Activated T-cell treated with anti-CD3 and anti-CD28 coated beads, Interleukin-2, amount 50 U/mL, for 4 hours (primary cell): ENCODE data around the gene C1orf167. TPM values are rescaled to one million over a fixed set of nuclear protein-coding genes. Genes with fewer than 3 reads are reported as not detected.
A peak's percentile ranks its signal among the peaks of the same experiment; 100 is the strongest.

ENCODE experiments used
- ATAC-seq, 2 donors: fragments of 200-7000 bp; cut with Tn5 transposase; one replicate each; pipeline ENCODE4 v1.10.0; 2021
- DNase-seq: peaks from one replicate; pipeline ENCODE4 v3.0.0-alpha.2; 2020
- H3K27me3 Mint-ChIP-seq: one replicate; pipeline ENCODE4 v1.8.0; 2021; ENCODE audit warnings: low read depth, mixed read lengths
- H3K36me3 Mint-ChIP-seq: one replicate; pipeline ENCODE4 v1.8.0; 2022; ENCODE audit warnings: mixed read lengths; ENCODE audit not compliant: insufficient read depth
- H3K4me1 Mint-ChIP-seq: one replicate; pipeline ENCODE4 v1.8.0; 2021; ENCODE audit warnings: low read depth, mixed read lengths
- H3K4me3 Mint-ChIP-seq: one replicate; pipeline ENCODE4 v1.8.0; 2021; ENCODE audit warnings: mild to moderate bottlenecking, moderate library complexity, mixed read lengths
- H3K9me3 Mint-ChIP-seq: one replicate; pipeline ENCODE4 v1.8.0; 2021; ENCODE audit warnings: mixed read lengths
- total RNA-seq, 3 donors: library from RNA; stranded (reverse); gene quantifications; one replicate each; pipeline ENCODE4 v1.2.1, GENCODE V29; 2021

The C1orf167 gene
- total RNA-seq, 3 donors from 2014 or later = not detected

GRCh38 chr1:11828511-11828910, 66.5 kb downstream of the C1orf167 start:
- no peak overlapping the region for H3K4me3 Mint-ChIP-seq
- H3K9me3 Mint-ChIP-seq = no peaks in the 10 kb centered on the region
- H3K36me3 Mint-ChIP-seq = peaks cover 30% of the 10 kb centered on the region
- H3K4me1 Mint-ChIP-seq = no peaks in the 10 kb centered on the region
- H3K27me3 Mint-ChIP-seq = no peaks in the 10 kb centered on the region
- no peak for DNase-seq
- ATAC-seq = no peak

- no peaks in the 10 kb centered on the region for H3K27me3 Mint-ChIP-seq
- no peak for ATAC-seq
- peaks cover 38% of the 10 kb centered on the region for H3K36me3 Mint-ChIP-seq
- no peaks in the 10 kb centered on the region for H3K4me1 Mint-ChIP-seq
- no peak overlapping the region for H3K4me3 Mint-ChIP-seq
- H3K9me3 Mint-ChIP-seq = no peaks in the 10 kb centered on the region
- DNase-seq = no peak
These were observed 70.1 kb downstream of the C1orf167 start for GRCh38 chr1:11831945-11832725.

DNA sequence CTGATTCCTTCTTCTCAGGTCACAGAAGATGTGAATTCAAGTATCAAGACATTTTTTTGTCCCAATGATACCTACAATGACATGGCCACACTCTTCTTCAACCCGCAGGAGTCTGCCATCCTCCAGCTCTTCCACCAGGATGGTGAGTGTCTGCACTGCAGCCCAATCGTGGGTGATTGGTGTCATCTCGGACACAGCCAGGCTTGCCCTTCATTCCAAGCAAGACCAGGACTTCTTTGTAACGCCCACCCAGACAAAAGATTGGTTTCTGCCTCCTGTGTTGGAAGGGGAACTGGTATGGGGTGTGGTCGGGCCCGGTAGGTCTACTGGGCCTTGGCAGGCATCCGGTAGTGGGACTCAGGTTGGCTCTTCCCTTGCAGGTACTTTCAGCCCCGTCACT, 71.5 kb downstream of the C1orf167 start:
- no peak overlapping the region for H3K4me3 Mint-ChIP-seq
- H3K36me3 Mint-ChIP-seq = peaks cover 34% of the 10 kb centered on the region
- no peaks in the 10 kb centered on the region for H3K9me3 Mint-ChIP-seq
- no peaks in the 10 kb centered on the region for H3K27me3 Mint-ChIP-seq
- no peak for DNase-seq
- no peaks in the 10 kb centered on the region for H3K4me1 Mint-ChIP-seq
- ATAC-seq = no peak

GRCh38 chr1:11833900-11834299, 71.9 kb downstream of the C1orf167 start:
- Mint-ChIP-seq H3K4me1 (no peaks in the 10 kb centered on the region), H3K27me3 (no peaks in the 10 kb centered on the region), H3K4me3 (no peak overlapping the region), H3K9me3 (no peaks in the 10 kb centered on the region), H3K36me3 (peaks cover 38% of the 10 kb centered on the region)
- ATAC-seq (no peak), DNase-seq (no peak)

GRCh38 chr1:11835441-11836225, 73.6 kb downstream of the C1orf167 start:
- ATAC-seq (no peak), DNase-seq (no peak)
- Mint-ChIP-seq H3K36me3 (peaks cover 37% of the 10 kb centered on the region), H3K9me3 (no peaks in the 10 kb centered on the region), H3K4me1 (no peaks in the 10 kb centered on the region), H3K27me3 (no peaks in the 10 kb centered on the region), H3K4me3 (no peak overlapping the region)

- ATAC-seq = no peak
These were observed 75.2 kb downstream of the C1orf167 start for GRCh38 chr1:11836955-11837766.

GRCh38 chr1:11837767-11838348, 75.9 kb downstream of the C1orf167 start:
- DNase-seq = no peak
- ATAC-seq = no peak
- no peak overlapping the region for H3K4me3 Mint-ChIP-seq
- H3K27me3 Mint-ChIP-seq = no peaks in the 10 kb centered on the region
- peaks cover 49% of the 10 kb centered on the region for H3K36me3 Mint-ChIP-seq
- H3K9me3 Mint-ChIP-seq = no peaks in the 10 kb centered on the region
- no peaks in the 10 kb centered on the region for H3K4me1 Mint-ChIP-seq

More at GRCh38 chr1:11836955-11837766, 75.2 kb downstream of the C1orf167 start:
- H3K4me3 Mint-ChIP-seq = no peak overlapping the region
- no peaks in the 10 kb centered on the region for H3K27me3 Mint-ChIP-seq
- H3K4me1 Mint-ChIP-seq = no peaks in the 10 kb centered on the region
- H3K9me3 Mint-ChIP-seq = no peaks in the 10 kb centered on the region
- DNase-seq = no peak
- H3K36me3 Mint-ChIP-seq = peaks cover 49% of the 10 kb centered on the region

- Mint-ChIP-seq H3K4me1 (no peaks in the 10 kb centered on the region), H3K9me3 (no peaks in the 10 kb centered on the region), H3K27me3 (no peaks in the 10 kb centered on the region), H3K36me3 (peaks cover 45% of the 10 kb centered on the region), H3K4me3 (no peak overlapping the region)
- DNase-seq = peak; percentile 71
- ATAC-seq = peak; percentile 94 to 96
These were observed 76.6 kb downstream of the C1orf167 start for GRCh38 chr1:11838349-11839272.

Other genes starting within 250 kb of the C1orf167 start
- gene FBXO2, start 107.8 kb upstream of the C1orf167 start, total RNA-seq = 1 to 10 TPM in 2 of 3 donors, under 1 TPM in 1; 0.81 to 1.8 (median 1.7) TPM
- gene FBXO44, start 107.3 kb upstream of the C1orf167 start, total RNA-seq = 10 to 100 TPM; 12.6 to 13.6 (median 13.2) TPM
- 10 to 100 TPM; 12.8 to 21.1 (median 19.1) TPM for gene FBXO6, start 98.0 kb upstream of the C1orf167 start, total RNA-seq
- gene MAD2L2, start 81.0 kb upstream of the C1orf167 start, total RNA-seq = 10 to 100 TPM; 60.7 to 67.1 (median 63.0) TPM
- gene DRAXIN, start 70.5 kb upstream of the C1orf167 start, total RNA-seq = under 1 TPM; 0.03 to 0.08 (median 0.05) TPM
- gene AGTRAP, start 26.1 kb upstream of the C1orf167 start, total RNA-seq = 1 to 10 TPM; 6.5 to 7.8 (median 7.1) TPM
- gene MTHFR, start 43.8 kb downstream of the C1orf167 start, total RNA-seq = 10 to 100 TPM; 13.1 to 17.0 (median 14.9) TPM
- 10 to 100 TPM in 2 of 3 donors, 1 to 10 TPM in 1; 8.6 to 13.5 (median 10.7) TPM for gene CLCN6, start 44.0 kb downstream of the C1orf167 start, total RNA-seq
- not detected for gene NPPA, start 85.6 kb downstream of the C1orf167 start, total RNA-seq
- gene NPPB, start 96.8 kb downstream of the C1orf167 start, total RNA-seq = not detected
- 10 to 100 TPM; 31.4 to 39.3 (median 35.0) TPM for gene KIAA2013, start 164.2 kb downstream of the C1orf167 start, total RNA-seq
- gene PLOD1, start 172.5 kb downstream of the C1orf167 start, total RNA-seq = 10 to 100 TPM; 11.8 to 20.4 (median 16.1) TPM
- gene MFN2, start 218.3 kb downstream of the C1orf167 start, total RNA-seq = 100 to 1,000 TPM in 1 of 3 donors, 10 to 100 TPM in 2; 96.2 to 105 (median 96.7) TPM